OCI-LY7 (cell line): ENCODE data around the gene CDC14B. TPM values are rescaled to one million over a fixed set of nuclear protein-coding genes. Genes with fewer than 3 reads are reported as not detected.

Experiments used
- BruUV-seq: library from RNA; stranded (reverse); fragments of 400-500 nt; replicated peaks from 2 replicates; lab custom pipeline; 2021; lab: Mats Ljungman, UMichigan
- CTCF ChIA-PET: fragments of 300-600 bp; sonication (Branson Sonifier 250); formaldehyde crosslinking; loops from one replicate; lab custom pipeline; 2022; ENCODE audit warnings: antibody characterized with exemption; ENCODE audit not compliant: unreplicated experiment; lab: Charles Lee
- POLR2A ChIA-PET: fragments of 300-600 bp; sonication (Branson Sonifier 250); formaldehyde crosslinking; loops from one replicate; lab custom pipeline; 2022; ENCODE audit warnings: antibody characterized with exemption; lab: Charles Lee
- DNase-seq: peaks from one replicate; pipeline ENCODE4 v3.0.0-alpha.2; 2015; ENCODE audit warnings: low spot score
- H2AFZ ChIP-seq: fragments of 200-600 bp; sonication (generic), shearing (Covaris generic); 2 replicates; pipeline ENCODE4 v1.6.1; 2014; ENCODE audit warnings: mild to moderate bottlenecking, antibody characterized with exemption, low read length, moderate library complexity
- H3K27ac ChIP-seq: fragments of 200-600 bp; sonication (generic); 2 replicates; pipeline ENCODE4 v1.5.1; 2014; ENCODE audit warnings: mixed run types, low read depth, mild to moderate bottlenecking, moderate library complexity, low read length, inconsistent platforms; ENCODE audit not compliant: poor library complexity, severe bottlenecking
- H3K36me3 ChIP-seq: fragments of 200-600 bp; sonication (generic); 2 replicates; pipeline ENCODE4 v1.6.1; 2014; ENCODE audit warnings: mild to moderate bottlenecking, antibody characterized with exemption, low read length, moderate library complexity, mixed read lengths; ENCODE audit not compliant: insufficient read depth
- H3K4me1 ChIP-seq: fragments of 200-600 bp; sonication (generic); 2 replicates; pipeline ENCODE4 v1.5.1; 2014; ENCODE audit warnings: mild to moderate bottlenecking, low read length; ENCODE audit not compliant: insufficient read depth, poor library complexity, severe bottlenecking
- H3K4me2 ChIP-seq: fragments of 200-600 bp; sonication (generic); 2 replicates; pipeline ENCODE4 v1.6.1; 2014; ENCODE audit warnings: mild to moderate bottlenecking, low read length
- H3K4me3 ChIP-seq: fragments of 200-600 bp; sonication (generic); 2 replicates; pipeline ENCODE4 v1.5.1; 2014; ENCODE audit warnings: mild to moderate bottlenecking, low read depth, low read length; ENCODE audit not compliant: poor library complexity, severe bottlenecking
- H3K79me2 ChIP-seq: fragments of 200-600 bp; sonication (generic); 2 replicates; pipeline ENCODE4 v1.6.1; 2016; ENCODE audit warnings: low read depth, mild to moderate bottlenecking, low read length, moderate library complexity, mixed read lengths; ENCODE audit not compliant: insufficient read depth
- H3K9me2 ChIP-seq: fragments of 200-600 bp; sonication (generic); 2 replicates; pipeline ENCODE4 v1.6.1; 2016; ENCODE audit warnings: mild to moderate bottlenecking, low read length, mixed read lengths; ENCODE audit not compliant: insufficient read depth
- H3K9me3 ChIP-seq: fragments of 200-600 bp; sonication (generic); 2 replicates; pipeline ENCODE4 v1.6.1; 2014; ENCODE audit warnings: mild to moderate bottlenecking, mixed run types, low read length, mixed read lengths
- H4K20me1 ChIP-seq: fragments of 200-600 bp; sonication (generic); 2 replicates; pipeline ENCODE4 v1.6.1; 2014; ENCODE audit warnings: mild to moderate bottlenecking, antibody characterized with exemption, low read length, moderate library complexity, mixed read lengths; ENCODE audit not compliant: insufficient read depth
- CTCF ChIP-seq: fragments of 200-600 bp; sonication (generic); conservative IDR thresholded peaks from 2 replicates; pipeline ENCODE4 v1.5.1; 2014; ENCODE audit warnings: mild to moderate bottlenecking, antibody characterized with exemption, low read length, moderate library complexity, mixed read lengths
- EZH2phosphoT487 ChIP-seq: fragments of 200-600 bp; sonication (generic); IDR thresholded peaks from 2 replicates; pipeline ENCODE4 v1.6.1; 2018; ENCODE audit warnings: low read depth, borderline replicate concordance, mild to moderate bottlenecking, mixed run types, antibody characterized with exemption, low read length, moderate library complexity, mixed read lengths
- intact Hi-C: fragments of 100-400 bp; cut with micrococcal nuclease; formaldehyde crosslinking; loops from one replicate; pipeline ENCODE4 v1.10.0; 2022; ENCODE audit not compliant: unreplicated experiment
- total RNA-seq, 2 experiments: library from RNA; depleted of rRNA in 1 of 2; stranded (reverse); fragments of >200 nt in 1 of 2; shearing (Covaris generic) in 1 of 2; gene quantifications; 2 replicates each; pipeline ENCODE4 v1.2.3, GENCODE V29; 2014 to 2022

The CDC14B gene
- total RNA-seq, 2 experiments from 2014 or later = 0.27 TPM; not detected in 1

GRCh38 chr9:96612966-96613589 lies 6.6 kb downstream of the CDC14B start:
- no peak for TF ChIP-seq EZH2phosphoT487
- no peak for TF ChIP-seq CTCF
- DNase-seq = no peak
- Histone ChIP-seq H3K36me3 (no peaks in the 10 kb centered on the region), H3K4me3 (no peak overlapping the region), H3K79me2 (no peaks in the 10 kb centered on the region), H3K4me1 (no peaks in the 10 kb centered on the region), H2AFZ (no peak overlapping the region), H3K27ac (no peak overlapping the region), H4K20me1 (no peaks in the 10 kb centered on the region), H3K9me2 (no peaks in the 10 kb centered on the region), H3K4me2 (no peak overlapping the region), H3K9me3 (no peaks in the 10 kb centered on the region)
- POLR2A ChIA-PET = no interaction called here
- intact Hi-C loops = no loop called here
- BruUV-seq = no TSS peak
- CTCF ChIA-PET = no interaction called here

GRCh38 chr9:96612105-96612965 lies 7.3 kb downstream of the CDC14B start:
- Histone ChIP-seq H3K4me1 (no peaks in the 10 kb centered on the region), H3K36me3 (no peaks in the 10 kb centered on the region), H3K9me2 (no peaks in the 10 kb centered on the region), H3K4me2 (no peak overlapping the region), H3K4me3 (no peak overlapping the region), H3K9me3 (no peaks in the 10 kb centered on the region), H4K20me1 (no peaks in the 10 kb centered on the region), H3K27ac (no peak overlapping the region), H3K79me2 (no peaks in the 10 kb centered on the region), H2AFZ (no peak overlapping the region)
- no peak for DNase-seq
- CTCF ChIA-PET = no interaction called here
- TF ChIP-seq CTCF (no peak), EZH2phosphoT487 (no peak)
- intact Hi-C loops = no loop called here
- POLR2A ChIA-PET = no interaction called here
- BruUV-seq = no TSS peak

- H3K4me1 ChIP-seq = no peaks in the 10 kb centered on the region
- no peak overlapping the region for H2AFZ ChIP-seq
- TF ChIP-seq EZH2phosphoT487 = no peak
- no peak for TF ChIP-seq CTCF
- H4K20me1 ChIP-seq = no peaks in the 10 kb centered on the region
- no peaks in the 10 kb centered on the region for H3K36me3 ChIP-seq
- no peak overlapping the region for H3K4me3 ChIP-seq
- CTCF ChIA-PET = no interaction called here
- no peak overlapping the region for H3K27ac ChIP-seq
- POLR2A ChIA-PET = interaction anchor here (0.5 kb wide), 1 partner anchor 22 kb away, joined by 3 read pairs; no protein-coding TSS in a partner anchor
- H3K9me3 ChIP-seq = no peaks in the 10 kb centered on the region
- no peak for DNase-seq
- intact Hi-C loops = no loop called here
- no peak overlapping the region for H3K4me2 ChIP-seq
- H3K79me2 ChIP-seq = no peaks in the 10 kb centered on the region
- H3K9me2 ChIP-seq = no peaks in the 10 kb centered on the region
- BruUV-seq = no TSS peak
Observed at GRCh38 chr9:96611302-96611701, 8.3 kb downstream of the CDC14B start.
